ENCODE results near the gene NUDT10.
"Not testable (repeated sequence)": the region's sequence is repeated elsewhere in the genome, so short reads cannot be mapped to it uniquely, and the experiment has no call there.

The NUDT10 gene

DNA sequence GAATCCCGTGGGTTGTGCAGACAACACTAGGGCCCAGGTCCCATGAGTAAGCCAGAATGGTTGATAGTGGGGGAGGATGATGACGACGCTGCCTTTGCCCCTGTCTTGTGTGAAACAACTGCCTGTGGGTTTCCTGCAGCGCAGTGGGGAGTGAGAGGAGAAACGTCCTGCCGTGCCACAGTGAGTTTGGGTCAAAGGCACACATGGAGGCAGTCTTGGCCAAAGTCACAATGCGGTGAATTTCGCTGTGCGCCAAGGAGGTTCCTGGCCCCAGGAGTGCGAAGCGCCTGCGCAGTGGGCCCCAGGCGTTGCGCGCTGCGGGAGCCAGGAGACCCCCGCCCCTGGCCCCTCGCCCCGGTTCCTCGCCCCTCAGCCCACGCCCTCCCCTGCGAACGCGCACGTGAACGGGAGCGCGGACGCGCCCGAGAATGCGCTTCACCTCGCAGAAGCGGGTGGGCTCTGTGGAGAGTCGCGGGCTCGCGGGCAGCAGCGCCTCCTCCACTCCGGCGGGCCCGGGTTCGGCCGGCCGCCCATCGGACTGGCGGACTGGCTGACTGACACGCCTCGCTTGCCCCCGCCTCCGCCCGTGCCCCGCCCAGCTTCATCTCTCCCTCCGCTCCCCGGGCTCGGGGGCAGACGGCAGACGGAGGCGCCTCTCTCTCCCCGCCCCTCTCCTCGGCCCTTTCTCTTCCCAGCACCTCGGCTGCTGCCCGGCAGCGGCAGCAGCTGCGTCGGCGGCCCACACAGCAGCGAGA, at the start of gene NUDT10:
Gene NUDT10, plus strand, starts transcription at position 635 of the 755 bp plus-strand sequence. CDS start 144 bp downstream, outside the sequence.
- no peak for DNase-seq

DNA sequence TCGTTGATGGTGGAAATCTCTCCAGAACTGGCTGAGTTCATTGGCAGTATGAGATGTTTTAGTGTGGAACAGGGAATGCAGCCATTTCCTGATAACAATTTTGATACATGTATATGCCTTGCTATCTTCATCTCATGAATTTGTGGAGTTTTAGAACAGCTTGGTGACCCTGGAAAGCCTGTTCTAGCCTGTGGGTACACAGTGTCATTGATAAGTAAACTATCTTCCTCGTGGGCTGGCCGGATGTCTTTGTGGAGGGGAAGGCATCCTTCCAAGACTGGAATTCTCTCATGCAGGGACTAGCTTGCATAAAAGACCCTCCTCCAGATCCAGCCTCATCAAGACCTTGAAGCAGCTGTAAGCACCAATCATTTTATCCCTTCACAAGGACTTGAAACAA, 40.2 kb upstream of the NUDT10 start:
- DNase-seq, result no peak

DNA sequence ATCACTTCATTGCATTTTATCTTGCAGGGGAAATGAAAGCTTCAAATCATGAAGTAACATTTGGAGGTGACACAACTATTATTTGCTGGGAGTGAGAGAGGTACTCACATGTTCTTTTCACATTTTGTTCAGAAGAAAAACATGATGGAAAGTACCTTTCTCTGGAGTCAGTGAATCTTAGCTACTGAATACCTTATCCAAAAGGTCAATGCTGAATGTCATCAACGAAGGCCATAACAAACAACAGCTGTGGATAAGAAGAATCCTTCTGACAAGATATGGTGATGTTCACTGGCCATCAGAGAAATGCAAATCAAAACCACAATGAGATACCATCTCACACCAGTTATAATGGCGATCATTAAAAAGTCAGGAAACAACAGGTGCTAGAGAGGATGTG, 36.5 kb upstream of the NUDT10 start:
- no peak for DNase-seq

DNA sequence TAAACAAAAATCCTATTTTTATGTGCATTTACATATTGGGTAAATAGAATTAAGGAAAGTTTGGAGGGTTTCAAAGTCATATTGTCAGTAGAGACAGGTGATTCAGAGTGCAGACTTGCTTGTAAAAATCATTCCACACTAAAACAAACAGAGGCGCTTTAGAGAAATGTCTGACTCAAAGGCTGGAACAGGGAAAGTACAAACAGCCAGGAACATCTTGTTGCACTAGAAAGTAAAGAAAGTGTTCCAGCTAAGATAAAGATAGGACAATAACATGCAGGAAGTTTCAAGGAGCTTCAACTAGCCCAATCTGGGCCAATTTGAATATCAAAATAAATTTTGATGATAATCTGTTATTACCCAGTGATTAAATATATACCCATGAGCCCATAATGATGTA, 16.4 kb upstream of the NUDT10 start:
- no peak for DNase-seq

DNA sequence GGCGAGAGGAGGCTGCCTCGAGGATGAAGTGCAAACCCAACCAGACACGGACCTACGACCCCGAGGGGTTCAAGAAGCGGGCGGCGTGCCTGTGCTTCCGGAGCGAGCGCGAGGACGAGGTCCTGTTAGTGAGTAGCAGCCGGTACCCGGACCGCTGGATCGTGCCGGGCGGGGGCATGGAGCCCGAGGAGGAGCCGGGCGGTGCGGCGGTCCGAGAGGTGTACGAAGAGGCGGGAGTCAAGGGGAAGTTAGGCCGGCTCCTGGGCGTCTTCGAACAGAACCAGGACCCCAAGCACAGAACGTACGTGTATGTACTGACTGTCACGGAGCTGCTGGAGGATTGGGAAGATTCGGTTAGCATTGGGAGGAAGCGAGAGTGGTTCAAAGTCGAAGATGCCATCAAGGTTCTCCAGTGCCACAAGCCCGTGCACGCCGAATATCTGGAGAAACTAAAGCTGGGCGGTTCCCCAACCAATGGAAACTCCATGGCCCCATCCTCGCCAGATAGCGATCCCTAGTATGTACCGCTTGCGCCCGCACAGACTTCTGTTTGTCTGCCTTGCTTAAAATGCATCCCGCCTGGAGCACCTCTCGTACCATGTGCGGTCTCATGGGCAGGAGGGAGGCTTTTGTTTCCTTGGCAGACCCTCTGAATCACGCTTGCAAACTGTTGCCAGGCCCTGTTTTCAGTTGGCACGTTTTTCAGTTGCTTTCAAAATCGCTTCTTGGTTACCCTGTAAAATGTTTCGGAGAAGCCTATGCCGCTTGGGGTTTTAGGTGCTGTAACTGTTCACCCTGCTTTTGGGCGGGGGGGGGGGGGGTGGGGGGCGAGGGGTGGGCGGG, 542 bp downstream of the NUDT10 start:
- DNase-seq, result not testable (repeated sequence)

DNA sequence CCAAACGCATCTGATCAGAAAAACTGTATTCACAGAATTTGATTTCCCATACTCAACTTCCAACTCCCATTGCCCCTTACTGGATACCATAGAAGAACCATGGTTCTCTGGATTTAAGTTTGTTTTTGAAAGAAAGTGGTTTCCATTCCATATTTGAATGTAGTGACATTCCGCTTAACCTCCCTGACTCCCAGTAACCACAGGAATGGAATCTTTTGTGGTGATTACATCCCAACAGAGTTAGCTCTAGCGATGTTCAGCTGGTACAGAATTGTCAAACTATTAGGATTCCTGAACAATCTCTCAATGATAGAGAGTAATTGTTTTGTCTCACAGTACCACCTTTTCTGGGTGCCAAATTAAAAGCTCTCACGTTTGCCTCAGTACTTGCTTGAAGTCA, 1.7 kb downstream of the NUDT10 start:
- DNase-seq, result no peak

DNA sequence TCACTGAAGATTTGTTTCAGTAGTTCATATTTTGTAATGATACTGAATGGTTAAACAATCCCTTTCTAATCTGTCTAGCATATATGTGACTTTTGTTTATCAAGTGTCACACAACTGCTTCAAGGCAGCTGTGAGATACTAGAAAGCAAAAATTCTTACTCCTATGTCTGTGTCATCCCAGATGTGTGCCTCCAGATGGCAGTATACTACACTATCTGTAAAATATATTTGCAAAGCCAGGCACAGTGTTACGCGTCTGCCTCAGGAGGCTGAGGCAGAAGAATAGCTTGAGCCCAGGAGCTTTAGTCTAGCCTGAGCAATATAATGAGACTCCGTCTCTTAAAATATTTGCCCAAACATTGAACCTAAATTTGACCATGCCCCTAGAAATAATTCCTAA, 4.0 kb downstream of the NUDT10 start:
- DNase-seq, result no peak

DNA sequence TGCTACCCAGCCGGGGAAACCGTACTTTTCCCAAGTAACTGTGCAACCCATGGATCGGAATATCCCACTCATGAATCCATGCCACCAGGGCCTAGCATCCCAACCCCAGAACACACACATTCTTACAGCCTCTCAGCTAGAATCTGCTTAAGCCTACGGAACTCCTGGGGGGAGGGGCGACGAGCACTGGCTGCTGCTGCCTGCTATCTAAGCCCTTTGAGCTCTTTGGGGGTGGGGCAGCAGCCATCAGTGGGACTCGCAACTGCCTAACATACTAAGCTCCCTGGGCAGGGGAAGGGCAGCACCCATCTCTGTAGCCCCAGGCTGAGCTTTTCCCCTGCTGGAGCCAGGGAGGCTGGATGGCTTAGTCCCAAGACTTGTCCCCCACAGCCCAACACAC, 28.6 kb downstream of the NUDT10 start:
- no peak for DNase-seq

DNA sequence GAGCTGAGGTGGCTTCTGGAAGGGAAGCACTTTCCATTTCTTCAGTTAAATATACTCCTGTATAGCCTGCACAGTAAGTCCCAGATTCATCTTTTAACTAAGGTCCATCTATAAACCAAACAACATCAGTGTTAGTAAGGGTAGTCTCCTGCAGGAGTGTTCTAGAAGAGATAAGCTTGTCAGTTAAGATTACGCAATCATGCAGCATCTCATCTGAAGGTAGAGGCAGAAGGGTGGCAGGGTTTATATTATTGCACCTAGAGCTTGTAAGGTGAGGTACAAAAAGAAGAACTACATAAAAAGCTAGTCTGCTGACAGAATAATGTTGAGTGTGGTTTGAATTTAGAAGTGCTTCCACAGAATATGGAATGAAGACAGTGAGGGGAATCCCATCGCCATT, 44.0 kb downstream of the NUDT10 start:
- DNase-seq, result no peak

Data from NK-92 treated with Interleukin-12 subunit alpha and Interleukin-12 subunit beta, amount 100 ng/mL, for 24 hours (cell line).